MCF 10A (cell line): Measurements from ENCODE around the gene FNIP2. TPM values are rescaled to one million over a fixed set of nuclear protein-coding genes. Genes with fewer than 3 reads are reported as not detected.
"Not testable (repeated sequence)": the region's sequence is repeated elsewhere in the genome, so short reads cannot be mapped to it uniquely, and the experiment has no call there.

Experiments
- BruUV-seq: library from RNA; stranded (reverse); fragments of 400-500 nt; replicated peaks from 2 replicates; lab custom pipeline; 2021; lab: Mats Ljungman, UMichigan
- CTCF ChIA-PET: fragments of 300-600 bp; sonication (Branson Sonifier 250); formaldehyde crosslinking; extraction: SDS; loops from one replicate; lab custom pipeline; 2021; ENCODE audit warnings: antibody characterized with exemption, inconsistent platforms; lab: Yijun Ruan, JAX
- POLR2A ChIA-PET: fragments of 300-600, 350-650 bp; sonication (Branson Sonifier 250); formaldehyde crosslinking; extraction: SDS; loops from one replicate; lab custom pipeline; 2020; ENCODE audit warnings: antibody characterized with exemption, inconsistent platforms; lab: Yijun Ruan, JAX
- DNase-seq: peaks from one replicate; pipeline ENCODE4 v3.0.0-alpha.2; 2018; ENCODE audit not compliant: unreplicated experiment
- H3K27ac Mint-ChIP-seq: one replicate; pipeline ENCODE4 v1.8.0; 2022; ENCODE audit warnings: mild to moderate bottlenecking, low read depth, mixed read lengths; ENCODE audit not compliant: unreplicated experiment
- H3K27me3 Mint-ChIP-seq: one replicate; pipeline ENCODE4 v1.8.0; 2022; ENCODE audit warnings: mixed read lengths; ENCODE audit not compliant: insufficient read depth, unreplicated experiment
- H3K36me3 Mint-ChIP-seq: one replicate; pipeline ENCODE4 v1.8.0; 2022; ENCODE audit warnings: mild to moderate bottlenecking, moderate library complexity, mixed read lengths; ENCODE audit not compliant: insufficient read depth, unreplicated experiment
- H3K4me1 Mint-ChIP-seq: one replicate; pipeline ENCODE4 v1.8.0; 2022; ENCODE audit warnings: mixed read lengths; ENCODE audit not compliant: insufficient read depth, unreplicated experiment
- H3K4me3 Mint-ChIP-seq: one replicate; pipeline ENCODE4 v1.8.0; 2022; ENCODE audit warnings: mild to moderate bottlenecking, moderate library complexity, mixed read lengths; ENCODE audit not compliant: unreplicated experiment
- H3K9me3 Mint-ChIP-seq: one replicate; pipeline ENCODE4 v1.8.0; 2022; ENCODE audit warnings: mixed read lengths; ENCODE audit not compliant: unreplicated experiment
- intact Hi-C: fragments of 100-400 bp; cut with micrococcal nuclease; formaldehyde crosslinking; loops from 2 replicates; pipeline ENCODE4 v1.14.1; 2022
- total RNA-seq: library from RNA; stranded (reverse); gene quantifications from 2 replicates; pipeline ENCODE4 v1.2.3, GENCODE V29; 2022
- TF ChIP-seq, protein P1 (sequence below): fragments of 200-600 bp; IDR thresholded peaks from one replicate; pipeline ENCODE4 v1.8.0; 2022; ENCODE audit warnings: antibody characterized with exemption, mild to moderate bottlenecking; ENCODE audit not compliant: unreplicated experiment

FNIP2 gene
- total RNA-seq, 1 experiment from 2014 or later, result 6.4 TPM

DNA sequence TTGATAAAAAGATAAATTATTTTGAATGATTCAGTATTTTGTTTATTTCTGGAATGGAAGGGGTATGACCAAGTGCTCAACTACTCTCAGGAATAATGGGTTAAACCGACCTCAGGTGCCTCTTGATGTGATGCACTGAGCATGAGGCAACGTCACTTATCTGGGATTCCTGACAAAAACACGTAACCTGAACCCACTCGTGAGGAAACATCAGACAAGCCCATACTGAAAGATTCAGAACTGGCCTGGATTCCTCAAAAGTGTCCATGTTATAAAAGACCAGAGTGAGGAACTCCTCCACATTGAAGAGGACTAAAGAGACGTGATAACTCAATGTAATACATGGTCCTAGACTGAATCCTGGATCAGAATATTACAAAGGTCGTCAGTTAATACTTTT lies 144.0 kb downstream of the FNIP2 start:
- H3K36me3 Mint-ChIP-seq, result no peaks in the 10 kb centered on the region
- TF ChIP-seq, protein P1, sequence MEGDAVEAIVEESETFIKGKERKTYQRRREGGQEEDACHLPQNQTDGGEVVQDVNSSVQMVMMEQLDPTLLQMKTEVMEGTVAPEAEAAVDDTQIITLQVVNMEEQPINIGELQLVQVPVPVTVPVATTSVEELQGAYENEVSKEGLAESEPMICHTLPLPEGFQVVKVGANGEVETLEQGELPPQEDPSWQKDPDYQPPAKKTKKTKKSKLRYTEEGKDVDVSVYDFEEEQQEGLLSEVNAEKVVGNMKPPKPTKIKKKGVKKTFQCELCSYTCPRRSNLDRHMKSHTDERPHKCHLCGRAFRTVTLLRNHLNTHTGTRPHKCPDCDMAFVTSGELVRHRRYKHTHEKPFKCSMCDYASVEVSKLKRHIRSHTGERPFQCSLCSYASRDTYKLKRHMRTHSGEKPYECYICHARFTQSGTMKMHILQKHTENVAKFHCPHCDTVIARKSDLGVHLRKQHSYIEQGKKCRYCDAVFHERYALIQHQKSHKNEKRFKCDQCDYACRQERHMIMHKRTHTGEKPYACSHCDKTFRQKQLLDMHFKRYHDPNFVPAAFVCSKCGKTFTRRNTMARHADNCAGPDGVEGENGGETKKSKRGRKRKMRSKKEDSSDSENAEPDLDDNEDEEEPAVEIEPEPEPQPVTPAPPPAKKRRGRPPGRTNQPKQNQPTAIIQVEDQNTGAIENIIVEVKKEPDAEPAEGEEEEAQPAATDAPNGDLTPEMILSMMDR, result no peak
- DNase-seq, result no peak
- H3K27ac Mint-ChIP-seq, result no peak overlapping the region
- intact Hi-C loops, result no loop called here
- ChIA-PET POLR2A (no interaction called here), CTCF (no interaction called here)
- H3K4me3 Mint-ChIP-seq, result no peak overlapping the region
- H3K27me3 Mint-ChIP-seq, result no peaks in the 10 kb centered on the region
- no peaks in the 10 kb centered on the region for H3K9me3 Mint-ChIP-seq
- no TSS peak for BruUV-seq
- H3K4me1 Mint-ChIP-seq, result peaks cover 11% of the 10 kb centered on the region

DNA sequence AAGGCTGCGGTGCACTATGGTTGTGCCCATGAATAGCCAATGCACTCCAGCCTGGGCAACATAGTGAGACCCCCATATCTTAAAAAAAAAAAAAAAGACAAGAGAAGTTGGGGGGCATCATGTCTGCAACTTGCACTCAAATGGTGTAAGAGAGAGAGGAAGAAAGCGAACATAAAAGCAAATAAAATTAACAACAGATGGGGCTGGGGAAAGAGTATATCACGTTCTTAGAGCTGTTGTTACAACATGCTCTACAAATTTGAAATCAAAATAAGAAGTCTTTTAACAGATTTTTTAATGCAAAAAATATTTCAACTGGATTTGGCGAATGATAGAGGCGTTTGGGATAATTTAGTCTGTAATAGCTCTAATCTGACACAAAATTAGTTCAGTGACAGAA lies 144.9 kb downstream of the FNIP2 start:
- Mint-ChIP-seq H3K4me1 (peaks cover 11% of the 10 kb centered on the region), H3K27me3 (no peaks in the 10 kb centered on the region), H3K36me3 (no peaks in the 10 kb centered on the region), H3K4me3 (no peak overlapping the region), H3K9me3 (no peaks in the 10 kb centered on the region), H3K27ac (peak overlapping the region; percentile 44)
- BruUV-seq, result no TSS peak
- TF ChIP-seq, protein P1, result no peak
- POLR2A ChIA-PET, result interaction anchor here (0.8 to 1.5 kb wide), 3 partner anchors 10 to 158 kb away, joined by 3 to 4 read pairs (median 3); no protein-coding TSS in a partner anchor
- DNase-seq, result no peak
- intact Hi-C loops, result no loop called here
- CTCF ChIA-PET, result interaction anchor here (0.6 to 1.5 kb wide), 5 partner anchors 19 to 909 kb away, joined by 3 read pairs; no protein-coding TSS in a partner anchor

DNA sequence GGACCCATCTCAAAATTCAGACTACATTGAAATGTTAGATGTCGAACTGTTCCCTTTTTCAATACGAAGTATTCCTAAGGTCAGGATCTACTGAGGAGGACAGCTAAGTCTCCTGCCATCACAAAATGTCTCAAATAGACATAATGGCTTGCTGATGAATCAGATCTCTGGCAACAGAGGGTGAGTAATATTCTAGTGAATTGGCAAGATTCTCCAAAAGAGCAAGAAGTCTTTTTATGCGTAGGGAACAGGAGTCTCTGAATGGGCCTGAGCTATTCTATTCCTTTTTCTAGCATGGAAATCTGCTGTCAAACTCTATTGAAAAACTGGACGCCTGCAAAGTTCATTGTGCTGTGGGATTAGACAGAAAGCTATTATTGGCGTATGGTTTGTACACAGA lies 145.4 kb downstream of the FNIP2 start:
- H3K27ac Mint-ChIP-seq, result peak overlapping the region; percentile 44
- peaks cover 11% of the 10 kb centered on the region for H3K4me1 Mint-ChIP-seq
- peak; percentile 68 for DNase-seq
- H3K27me3 Mint-ChIP-seq, result no peaks in the 10 kb centered on the region
- TF ChIP-seq, protein P1, result no peak
- H3K36me3 Mint-ChIP-seq, result no peaks in the 10 kb centered on the region
- intact Hi-C loops, result no loop called here
- H3K9me3 Mint-ChIP-seq, result no peaks in the 10 kb centered on the region
- CTCF ChIA-PET, result interaction anchor here (0.8 to 1.5 kb wide), 2 partner anchors 64 to 265 kb away, joined by 3 read pairs; no protein-coding TSS in a partner anchor
- BruUV-seq, result no TSS peak
- H3K4me3 Mint-ChIP-seq, result no peak overlapping the region
- POLR2A ChIA-PET, result interaction anchor here (0.8 to 1.5 kb wide), 3 partner anchors 10 to 157 kb away, joined by 3 to 4 read pairs (median 3); no protein-coding TSS in a partner anchor

DNA sequence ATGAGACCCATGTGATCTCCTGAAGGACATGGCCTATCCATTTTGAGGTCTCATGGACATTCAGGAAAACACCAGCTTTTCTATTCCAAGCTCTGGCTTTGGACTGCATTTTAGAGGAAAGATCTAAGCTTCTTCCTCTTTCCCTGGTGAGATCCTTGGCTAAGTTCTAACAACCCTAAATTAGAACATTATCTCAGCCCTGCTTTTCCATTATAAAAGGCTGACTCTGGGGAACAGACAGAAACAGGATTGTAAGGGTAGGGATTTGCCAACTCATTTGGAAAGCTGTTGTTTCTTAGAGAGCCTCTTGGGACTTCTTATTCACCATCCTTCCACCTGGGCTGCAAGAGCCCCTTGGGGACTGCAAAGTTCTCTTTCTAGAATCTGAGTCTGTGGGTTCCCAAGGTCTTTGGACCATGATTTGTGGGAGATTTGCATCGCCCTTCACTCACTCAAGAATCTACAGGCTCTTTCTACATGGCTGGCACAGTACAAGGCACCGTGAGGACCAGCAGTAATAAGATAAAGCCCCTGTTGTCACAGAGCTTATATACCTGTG lies 146.9 kb downstream of the FNIP2 start:
- intact Hi-C loops, result no loop called here
- Mint-ChIP-seq H3K9me3 (no peaks in the 10 kb centered on the region), H3K4me3 (no peak overlapping the region), H3K36me3 (no peaks in the 10 kb centered on the region), H3K27ac (no peak overlapping the region), H3K27me3 (no peaks in the 10 kb centered on the region), H3K4me1 (peaks cover 11% of the 10 kb centered on the region)
- ChIA-PET CTCF (interaction anchor here (0.6 to 2.3 kb wide), 2 partner anchors 11 to 215 kb away, joined by 5 to 7 read pairs; no protein-coding TSS in a partner anchor), POLR2A (interaction anchor here (1.0 kb wide), 1 partner anchor 16 kb away, joined by 3 read pairs; no protein-coding TSS in a partner anchor)
- TF ChIP-seq, protein P1, result no peak
- no TSS peak for BruUV-seq
- no peak for DNase-seq

DNA sequence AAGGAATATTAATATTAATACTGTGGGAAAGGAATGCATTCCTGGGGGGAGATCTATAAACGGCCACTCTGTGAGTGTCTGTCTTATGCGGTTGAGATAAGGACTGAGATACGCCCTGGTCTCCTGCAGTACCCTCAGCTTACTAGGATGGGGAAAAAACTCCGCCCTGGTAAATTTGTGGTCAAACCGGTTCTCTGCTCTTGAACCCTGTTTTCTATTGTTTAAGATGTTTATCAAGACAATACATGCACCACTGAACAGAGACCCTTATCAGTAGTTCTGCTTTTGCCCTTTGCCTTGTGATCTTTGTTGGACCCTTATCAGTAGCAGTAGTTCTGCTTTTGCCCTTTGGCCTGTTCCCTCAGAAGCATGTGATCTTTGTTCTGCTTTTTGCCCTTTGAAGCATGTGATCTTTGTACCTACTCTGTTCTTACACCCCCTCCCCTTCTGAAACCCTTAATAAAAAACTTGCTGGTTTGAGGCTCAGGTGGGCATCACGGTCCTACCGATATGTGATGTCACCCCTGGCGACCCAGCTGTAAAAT lies 151.7 kb downstream of the FNIP2 start:
- POLR2A ChIA-PET, H3K4me3 Mint-ChIP-seq: not testable (repeated sequence)

DNA sequence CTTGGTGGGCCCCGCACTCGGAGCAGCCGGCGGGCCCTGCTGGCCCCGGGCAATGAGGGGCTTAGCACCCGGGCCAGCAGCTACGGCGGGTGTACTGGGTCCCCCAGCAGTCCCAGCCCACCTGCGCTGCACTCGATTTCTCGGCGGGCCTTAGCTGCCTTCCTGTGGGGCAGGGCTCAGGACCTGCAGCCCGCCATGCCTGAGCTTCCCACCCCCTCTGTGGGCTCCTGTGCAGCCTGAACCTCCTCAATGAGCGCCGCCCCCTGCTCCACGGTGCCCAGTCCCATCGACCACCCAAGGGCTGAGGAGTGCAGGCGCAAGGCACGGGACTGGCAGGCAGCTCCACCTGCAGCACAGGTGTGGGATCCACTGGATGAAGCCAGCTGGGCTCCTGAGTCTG lies 158.9 kb downstream of the FNIP2 start:
- H3K4me1 Mint-ChIP-seq, BruUV-seq, H3K9me3 Mint-ChIP-seq: not testable (repeated sequence)

More for the DNA sequence above, 151.7 kb downstream of the FNIP2 start:
- CTCF ChIA-PET, H3K4me1 Mint-ChIP-seq, BruUV-seq, H3K27me3 Mint-ChIP-seq, H3K36me3 Mint-ChIP-seq, H3K27ac Mint-ChIP-seq, H3K9me3 Mint-ChIP-seq, DNase-seq, intact Hi-C loops: not testable (repeated sequence)

More for the DNA sequence above, 158.9 kb downstream of the FNIP2 start:
- H3K4me3 Mint-ChIP-seq, DNase-seq, H3K27ac Mint-ChIP-seq, H3K36me3 Mint-ChIP-seq, H3K27me3 Mint-ChIP-seq, CTCF ChIA-PET, POLR2A ChIA-PET, intact Hi-C loops: not testable (repeated sequence)
